Transverse colon (tissue), 4 donors: ENCODE results near the gene SGF29. TPM values are rescaled to one million over a fixed set of nuclear protein-coding genes. Genes with fewer than 3 reads are reported as not detected.

Source experiments
- DNase-seq: peaks from one replicate; pipeline ENCODE4 v3.0.0-alpha.2; 2019
- H3K27ac ChIP-seq, 4 donors: fragments of 200-600 bp; sonication (generic); 2 replicates each; pipeline ENCODE4 v1.5.1; 2016 to 2018; ENCODE audit warnings: inconsistent platforms in 4 of 4
- H3K27me3 ChIP-seq: fragments of 200-600 bp; sonication (generic); 2 replicates; pipeline ENCODE4 v1.5.1; 2017; ENCODE audit warnings: inconsistent platforms
- H3K36me3 ChIP-seq, 4 donors: fragments of 200-600 bp; sonication (generic); 2 replicates each; pipeline ENCODE4 v1.5.1; 2017 to 2019; ENCODE audit warnings: inconsistent platforms in 4 of 4
- H3K4me1 ChIP-seq, 4 donors: fragments of 200-600 bp; sonication (generic); 2 replicates each; pipeline ENCODE4 v1.5.1; 2017 to 2020; ENCODE audit warnings: inconsistent platforms in 4 of 4
- H3K4me3 ChIP-seq, 4 donors: fragments of 200-600 bp; sonication (generic); 1 replicate in 1 of 4; 2 replicates in 3 of 4; pipeline versions ENCODE4 v1.5.1 to v1.6.1; 2017 to 2019; ENCODE audit warnings: inconsistent platforms in 4 of 4
- H3K9me3 ChIP-seq, 2 donors: fragments of 200-600 bp; sonication (generic); 2 replicates each; pipeline ENCODE4 v1.5.1; 2017 to 2019; ENCODE audit warnings: inconsistent platforms in 2 of 2
- CTCF ChIP-seq, 5 experiments: fragments of 200-600 bp in 3 of 5; fragments of 450-650 bp in 2 of 5; sonication (generic) in 3 of 5; IDR thresholded peaks; 1 replicate in 2 of 5; 2 replicates in 3 of 5; pipeline ENCODE4 v1.5.1; 2016 to 2017; ENCODE audit warnings: antibody characterized with exemption in 5 of 5, inconsistent platforms in 3 of 5, mild to moderate bottlenecking in 2 of 5, moderate library complexity in 1 of 5
- EP300 ChIP-seq: sonication (generic); formaldehyde crosslinking; IDR thresholded peaks from one replicate; pipeline ENCODE4 v1.6.1; 2017; ENCODE audit warnings: antibody characterized with exemption, low read depth
- POLR2A ChIP-seq: fragments of 450-650 bp; IDR thresholded peaks from one replicate; pipeline ENCODE4 v1.6.1; 2016; ENCODE audit warnings: antibody characterized with exemption, mild to moderate bottlenecking, moderate library complexity
- POLR2AphosphoS5 ChIP-seq, 3 donors: sonication (generic); formaldehyde crosslinking; IDR thresholded peaks; one replicate each; pipeline ENCODE4 v1.6.1; 2016; ENCODE audit warnings: antibody characterized with exemption in 3 of 3
- WGBS, 2 donors: methylation state at CpG; one replicate each; pipeline ENCODE4 v1.1.5; 2018; ENCODE audit warnings: low coverage in 1 of 2; 5-methylcytosine and 5-hydroxymethylcytosine counted together
- in situ Hi-C, 4 donors: fragments of 200-750 bp; cut with MboI; loops; one replicate each; pipeline versions ENCODE4 v1.15.0 to v1.15.1; 2017; ENCODE audit warnings: low sequenced_read_pairs in 3 of 4, low pct_ligation_motif_present in 1 of 4, low pct_unique_long_range_greater_than_20kb in 1 of 4
- intact Hi-C: fragments of 100-400 bp; cut with DNase I; formaldehyde crosslinking; loops from one replicate; pipeline ENCODE4 v1.15.1; 2023; ENCODE audit warnings: low total_unique reads
- total RNA-seq, 4 donors: library from RNA; depleted of rRNA; stranded (reverse); fragments of >200 nt; gene quantifications; one replicate each; pipeline ENCODE4 v1.1.0, GENCODE V29; 2016

Gene SGF29
- total RNA-seq, 4 donors from 2014 or later = 22.1 to 95.0 (median 32.1) TPM

GRCh38 chr16:28556914-28557320 is 3.2 kb downstream of the SGF29 start:
- no peak for TF ChIP-seq POLR2A
- TF ChIP-seq CTCF (IDR thresholded peaks at IDR 0.05) = no peak
- TF ChIP-seq EP300 = no peak
- TF ChIP-seq POLR2AphosphoS5 (IDR thresholded peaks at IDR 0.05) = no peak
- Histone ChIP-seq H3K4me3 (no peak overlapping the region), H3K4me1 (peaks cover 5 to 20% (median 13%) of the 10 kb centered on the region in 4 donors), H3K36me3 (peaks cover 0 to 12% (median 2%) of the 10 kb centered on the region in 4 donors), H3K27ac (no peak overlapping the region), H3K9me3 (no peaks in the 10 kb centered on the region), H3K27me3 (no peaks in the 10 kb centered on the region)
- WGBS, 2 donors = 87% methylated on average over 2 of the region's 2 CpGs; no CpG with 5 or more reads in 1 of the 2 donors
- DNase-seq = no peak
- intact Hi-C loops = no loop called here
- in situ Hi-C loops = no loop called here

- no peak for DNase-seq
- intact Hi-C loops = no loop called here
- H3K27me3 ChIP-seq = no peaks in the 10 kb centered on the region
- H3K4me1 ChIP-seq = peaks cover 5 to 16% (median 9%) of the 10 kb centered on the region in 4 donors
- H3K36me3 ChIP-seq = peaks cover 0 to 12% (median 2%) of the 10 kb centered on the region in 4 donors
- WGBS, 2 donors = 77 to 95% methylated on average over 2 to 3 of the region's 3 CpGs
- TF ChIP-seq EP300 = no peak
- no peak for TF ChIP-seq CTCF (IDR thresholded peaks at IDR 0.05)
- TF ChIP-seq POLR2A = no peak
- TF ChIP-seq POLR2AphosphoS5 (IDR thresholded peaks at IDR 0.05) = no peak
- no peak overlapping the region for H3K4me3 ChIP-seq
- H3K27ac ChIP-seq = no peak overlapping the region
- in situ Hi-C loops = no loop called here
- no peaks in the 10 kb centered on the region for H3K9me3 ChIP-seq
Measured at GRCh38 chr16:28558456-28558855, 4.7 kb downstream of the SGF29 start.

GRCh38 chr16:28561557-28562187 is 8.0 kb downstream of the SGF29 start:
- DNase-seq = no peak
- Histone ChIP-seq H3K4me1 (no peaks in the 10 kb centered on the region), H3K36me3 (peaks cover 0 to 12% (median 2%) of the 10 kb centered on the region in 4 donors), H3K27ac (no peak overlapping the region), H3K27me3 (no peaks in the 10 kb centered on the region), H3K4me3 (no peak overlapping the region), H3K9me3 (no peaks in the 10 kb centered on the region)
- TF ChIP-seq CTCF (IDR thresholded peaks at IDR 0.05) = no peak
- no peak for TF ChIP-seq POLR2A
- TF ChIP-seq POLR2AphosphoS5 (IDR thresholded peaks at IDR 0.05) = no peak
- in situ Hi-C loops (no loop called here), intact Hi-C loops (no loop called here)
- WGBS, 2 donors = 79% methylated on average over 3 to 7 of the region's 7 CpGs

GRCh38 chr16:28562199-28562598 is 8.5 kb downstream of the SGF29 start:
- Histone ChIP-seq H3K36me3 (peaks cover 0 to 12% (median 2%) of the 10 kb centered on the region in 4 donors), H3K27ac (no peak overlapping the region), H3K4me3 (no peak overlapping the region), H3K4me1 (no peaks in the 10 kb centered on the region), H3K27me3 (no peaks in the 10 kb centered on the region), H3K9me3 (peaks cover 0 to 2% of the 10 kb centered on the region in 2 donors)
- 97% methylated on average over 4 of the region's 4 CpGs; no CpG with 5 or more reads in 1 of the 2 donors for WGBS, 2 donors
- no peak for DNase-seq
- in situ Hi-C loops = no loop called here
- no peak for TF ChIP-seq POLR2AphosphoS5 (IDR thresholded peaks at IDR 0.05)
- no peak for TF ChIP-seq POLR2A
- no peak for TF ChIP-seq EP300
- no peak for TF ChIP-seq CTCF (IDR thresholded peaks at IDR 0.05)
- intact Hi-C loops = no loop called here
